K562 (cell line): Measurements from ENCODE around the gene TRIM26. TPM values are rescaled to one million over a fixed set of nuclear protein-coding genes. Genes with fewer than 3 reads are reported as not detected.

ENCODE experiments used
- ETV6 ChIP-seq, 3 experiments: fragments of 150-350 bp in 1 of 3; sonication (generic) in 1 of 3; formaldehyde crosslinking in 1 of 3; IDR thresholded peaks; 2 replicates each; pipeline versions ENCODE4 v1.6.1 to v1.8.0; 2014 to 2022; ENCODE audit warnings: borderline replicate concordance in 2 of 3, low read depth in 2 of 3, antibody characterized with exemption in 1 of 3, low read length in 1 of 3, mild to moderate bottlenecking in 1 of 3, missing genetic modification reagents in 1 of 3
- HIVEP1 ChIP-seq: fragments of 250-450 bp; sonication (Bioruptor Pico); IDR thresholded peaks from 2 replicates; pipeline ENCODE4 v1.4.0; 2020; ENCODE audit warnings: mild to moderate bottlenecking
- NFATC3 ChIP-seq: fragments of 450-650 bp; IDR thresholded peaks from 2 replicates; pipeline ENCODE4 v1.6.1; 2017; ENCODE audit warnings: mild to moderate bottlenecking
- RFX7 ChIP-seq: fragments of 250-450 bp; sonication (Bioruptor Pico); IDR thresholded peaks from 2 replicates; pipeline ENCODE4 v1.5.1; 2021; ENCODE audit warnings: mild to moderate bottlenecking
- ZC3H4 ChIP-seq: sonication (generic); formaldehyde crosslinking; IDR thresholded peaks from 2 replicates; pipeline ENCODE4 v1.9.0; 2021; ENCODE audit warnings: missing genetic modification reagents, borderline replicate concordance
- polyA plus RNA-seq, 8 experiments: library from polyadenylated mRNA; depleted of rRNA in 4 of 8; stranded (reverse) in 5 of 8; unstranded in 3 of 8; fragments of >200 nt; fragmentation: Nextera tagmentation in 2 of 8; fragmentation: Illumina TruSeq in 1 of 8; extraction: Ambion mirVana in 2 of 8; extraction: Trizol in 1 of 8; gene quantifications; 2 replicates each; pipeline versions ENCODE4 v1.2.1 to v1.2.3, GENCODE V29; 2011 to 2014; ENCODE audit warnings: inconsistent platforms in 1 of 8, missing spikeins in 1 of 8
- total RNA-seq, 7 experiments: library from RNA; depleted of rRNA in 6 of 7; stranded (reverse); fragments of >200 nt in 6 of 7; fragmentation: Illumina TruSeq in 2 of 7; extraction: Trizol in 2 of 7; gene quantifications; 2 replicates each; pipeline versions ENCODE4 v1.2.1 to v1.2.3, GENCODE V29; 2011 to 2021; ENCODE audit warnings: low replicate concordance in 1 of 7
- TF ChIP-seq, protein P1 (sequence below): fragments of 450-650 bp; IDR thresholded peaks from 2 replicates; pipeline ENCODE4 v1.7.1; 2018; ENCODE audit warnings: mild to moderate bottlenecking, low read depth; ENCODE audit not compliant: partially characterized antibody
- TF ChIP-seq, protein P2 (sequence below): sonication (generic); IDR thresholded peaks from 2 replicates; pipeline ENCODE4 v1.6.1; 2016

The TRIM26 gene
- total and polyA plus RNA-seq, 9 of the 15 experiments (the other 6 are each of a cell fraction or from before 2014, with no cell fraction given): 0.80 to 5.0 (median 2.8) TPM

DNA sequence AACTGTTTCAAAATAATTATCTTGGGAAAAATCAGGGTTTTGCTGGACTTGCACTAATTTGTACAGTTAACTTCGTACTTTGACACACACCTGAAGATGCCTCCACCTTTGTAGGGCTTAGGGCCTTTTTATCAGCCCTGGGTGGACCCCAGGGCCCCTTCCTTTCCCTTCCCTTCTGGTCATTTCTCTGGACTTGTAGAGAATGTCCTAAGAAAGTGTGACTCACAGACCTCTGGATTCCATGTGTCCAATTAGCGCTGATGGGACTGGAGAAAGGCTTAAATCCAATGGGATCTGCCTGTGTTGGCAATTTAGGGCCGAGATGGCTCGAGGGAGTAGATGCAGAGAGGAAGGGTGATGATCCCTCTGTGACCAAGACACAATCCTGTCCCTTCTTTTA, 40.5 kb downstream of the TRIM26 start (continued):
- TF ChIP-seq, protein P1, sequence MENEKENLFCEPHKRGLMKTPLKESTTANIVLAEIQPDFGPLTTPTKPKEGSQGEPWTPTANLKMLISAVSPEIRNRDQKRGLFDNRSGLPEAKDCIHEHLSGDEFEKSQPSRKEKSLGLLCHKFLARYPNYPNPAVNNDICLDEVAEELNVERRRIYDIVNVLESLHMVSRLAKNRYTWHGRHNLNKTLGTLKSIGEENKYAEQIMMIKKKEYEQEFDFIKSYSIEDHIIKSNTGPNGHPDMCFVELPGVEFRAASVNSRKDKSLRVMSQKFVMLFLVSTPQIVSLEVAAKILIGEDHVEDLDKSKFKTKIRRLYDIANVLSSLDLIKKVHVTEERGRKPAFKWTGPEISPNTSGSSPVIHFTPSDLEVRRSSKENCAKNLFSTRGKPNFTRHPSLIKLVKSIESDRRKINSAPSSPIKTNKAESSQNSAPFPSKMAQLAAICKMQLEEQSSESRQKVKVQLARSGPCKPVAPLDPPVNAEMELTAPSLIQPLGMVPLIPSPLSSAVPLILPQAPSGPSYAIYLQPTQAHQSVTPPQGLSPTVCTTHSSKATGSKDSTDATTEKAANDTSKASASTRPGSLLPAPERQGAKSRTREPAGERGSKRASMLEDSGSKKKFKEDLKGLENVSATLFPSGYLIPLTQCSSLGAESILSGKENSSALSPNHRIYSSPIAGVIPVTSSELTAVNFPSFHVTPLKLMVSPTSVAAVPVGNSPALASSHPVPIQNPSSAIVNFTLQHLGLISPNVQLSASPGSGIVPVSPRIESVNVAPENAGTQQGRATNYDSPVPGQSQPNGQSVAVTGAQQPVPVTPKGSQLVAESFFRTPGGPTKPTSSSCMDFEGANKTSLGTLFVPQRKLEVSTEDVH: no peak
- TF ChIP-seq, protein P2, sequence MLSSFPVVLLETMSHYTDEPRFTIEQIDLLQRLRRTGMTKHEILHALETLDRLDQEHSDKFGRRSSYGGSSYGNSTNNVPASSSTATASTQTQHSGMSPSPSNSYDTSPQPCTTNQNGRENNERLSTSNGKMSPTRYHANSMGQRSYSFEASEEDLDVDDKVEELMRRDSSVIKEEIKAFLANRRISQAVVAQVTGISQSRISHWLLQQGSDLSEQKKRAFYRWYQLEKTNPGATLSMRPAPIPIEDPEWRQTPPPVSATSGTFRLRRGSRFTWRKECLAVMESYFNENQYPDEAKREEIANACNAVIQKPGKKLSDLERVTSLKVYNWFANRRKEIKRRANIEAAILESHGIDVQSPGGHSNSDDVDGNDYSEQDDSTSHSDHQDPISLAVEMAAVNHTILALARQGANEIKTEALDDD: no peak
- no peak for TF ChIP-seq RFX7 (CRISPR knock-in tag)
- TF ChIP-seq ETV6 (IDR thresholded peaks at IDR 0.05; ENCODE audit: borderline replicate concordance in 1 of 2, low read depth in 2 of 2, low read length in 1 of 2): no peak
- no peak for TF ChIP-seq ETV6 (CRISPR knock-in tag; IDR thresholded peaks at IDR 0.05; ENCODE audit: borderline replicate concordance)
- no peak for TF ChIP-seq HIVEP1 (CRISPR knock-in tag)
- no peak for TF ChIP-seq NFATC3
- no peak for TF ChIP-seq ZC3H4 (CRISPR knock-in tag)
